ENCODE results near the gene ARHGEF6.

DNA sequence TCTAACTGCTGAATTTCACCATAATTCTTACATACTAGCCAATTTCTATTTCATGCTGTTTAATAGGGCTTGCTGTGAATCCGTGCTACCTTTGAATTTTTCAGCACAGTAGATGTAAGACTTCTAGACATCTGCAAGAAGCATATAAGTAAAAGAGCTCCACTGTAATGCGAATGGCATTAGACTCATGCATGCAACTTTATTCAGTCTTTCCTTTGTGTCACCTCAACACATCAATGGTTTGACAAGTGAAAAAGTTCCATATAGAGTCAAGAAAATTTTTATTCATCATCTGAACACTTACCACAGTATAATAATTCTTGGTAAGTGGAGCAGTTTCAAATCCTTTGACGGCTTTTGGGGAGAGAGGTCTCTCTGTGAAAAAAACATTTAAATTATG lies 48.9 kb downstream of the ARHGEF6 start:
- no peak for TF ChIP-seq CTCF (IDR thresholded peaks at IDR 0.05)
- no peak for TF ChIP-seq POLR2A (IDR thresholded peaks at IDR 0.05)
